Body of pancreas (tissue), 4 donors: Measurements from ENCODE around the gene CASP8AP2. TPM values are rescaled to one million over a fixed set of nuclear protein-coding genes. Genes with fewer than 3 reads are reported as not detected.
"Not testable (repeated sequence)": the region's sequence is repeated elsewhere in the genome, so short reads cannot be mapped to it uniquely, and the experiment has no call there.

Experiments used
- ATAC-seq: fragments of 150-250 bp; one replicate; pipeline ENCODE4 v1.9.1; 2016
- DNase-seq, 4 donors: peaks; one replicate each; pipeline ENCODE4 v3.0.0-alpha.2; 2019
- H3K27ac ChIP-seq, 4 donors: fragments of 200-600 bp; sonication (generic); 1 replicate in 3 of 4; 2 replicates in 1 of 4; pipeline versions ENCODE4 v1.5.1 to v1.6.1; 2016 to 2019; ENCODE audit warnings: mild to moderate bottlenecking in 1 of 4, mixed read lengths in 1 of 4, moderate library complexity in 1 of 4
- H3K27me3 ChIP-seq, 2 donors: fragments of 200-600 bp; sonication (generic); one replicate each; pipeline ENCODE4 v1.6.0; 2016; ENCODE audit warnings: mild to moderate bottlenecking in 1 of 2
- H3K36me3 ChIP-seq, 2 donors: fragments of 200-600 bp; sonication (generic); replicated peaks in 1 of 2; 2 replicates each; pipeline ENCODE4 v1.5.1; 2016; ENCODE audit warnings: low read depth in 2 of 2; ENCODE audit not compliant: insufficient read depth in 1 of 2
- H3K4me1 ChIP-seq: fragments of 200-600 bp; sonication (generic); one replicate; pipeline ENCODE4 v1.6.0; 2016
- H3K4me3 ChIP-seq, 2 donors: fragments of 200-600 bp; sonication (generic); 1 replicate in 1 of 2; 2 replicates in 1 of 2; pipeline ENCODE4 v1.5.1; 2016 to 2019
- H3K9me3 ChIP-seq, 3 donors: fragments of 200-600 bp; sonication (generic); 1 replicate in 2 of 3; 2 replicates in 1 of 3; pipeline ENCODE4 v1.5.1; 2016
- CTCF ChIP-seq, 7 experiments: fragments of 450-650 bp in 4 of 7; fragments of 200-600 bp in 3 of 7; sonication (generic) in 3 of 7; IDR thresholded peaks; one replicate each; pipeline ENCODE4 v1.5.1; 2016 to 2019; ENCODE audit warnings: antibody characterized with exemption in 7 of 7
- POLR2A ChIP-seq, 3 donors: fragments of 450-650 bp; IDR thresholded peaks; one replicate each; pipeline ENCODE4 v1.6.1; 2016; ENCODE audit warnings: antibody characterized with exemption in 3 of 3, mild to moderate bottlenecking in 2 of 3
- WGBS, 2 donors: methylation state at CpG; one replicate each; pipeline ENCODE4 v1.1.5; 2017; 5-methylcytosine and 5-hydroxymethylcytosine counted together
- intact Hi-C: fragments of 100-400 bp; cut with DNase I; formaldehyde crosslinking; loops from one replicate; pipeline ENCODE4 v1.15.1; 2023
- total RNA-seq, 2 donors: library from RNA; depleted of rRNA; stranded (reverse); fragments of >200 nt; gene quantifications; one replicate each; pipeline ENCODE4 v1.1.0, GENCODE V29; 2016

CASP8AP2 gene
- total RNA-seq, 2 donors from 2014 or later = 9.9 to 10.1 TPM

GRCh38 chr6:89842228-89842627 lies 12.5 kb downstream of the CASP8AP2 start:
- 67 to 72% methylated on average over 2 of the region's 2 CpGs for WGBS, 2 donors
- H3K36me3 ChIP-seq = no peaks in the 10 kb centered on the region
- H3K9me3 ChIP-seq = no peaks in the 10 kb centered on the region
- intact Hi-C loops = no loop called here
- H3K27me3 ChIP-seq = no peaks in the 10 kb centered on the region
- no peak for DNase-seq
- no peak overlapping the region for H3K4me3 ChIP-seq
- TF ChIP-seq CTCF (IDR thresholded peaks at IDR 0.05) (no peak), POLR2A (IDR thresholded peaks at IDR 0.05) (no peak)
- no peak overlapping the region for H3K27ac ChIP-seq
- ATAC-seq = no peak
- H3K4me1 ChIP-seq = peaks cover 6% of the 10 kb centered on the region

GRCh38 chr6:89843070-89843469 lies 13.4 kb downstream of the CASP8AP2 start:
- no peak for DNase-seq
- no peaks in the 10 kb centered on the region for H3K27me3 ChIP-seq
- no peaks in the 10 kb centered on the region for H3K9me3 ChIP-seq
- TF ChIP-seq POLR2A (IDR thresholded peaks at IDR 0.05) (no peak), CTCF (IDR thresholded peaks at IDR 0.05) (no peak)
- H3K36me3 ChIP-seq = no peaks in the 10 kb centered on the region
- peaks cover 6% of the 10 kb centered on the region for H3K4me1 ChIP-seq
- no peak overlapping the region for H3K4me3 ChIP-seq
- 48 to 56% methylated on average over 2 to 3 of the region's 3 CpGs for WGBS, 2 donors
- no peak for ATAC-seq
- intact Hi-C loops = no loop called here
- no peak overlapping the region for H3K27ac ChIP-seq

- H3K9me3 ChIP-seq, H3K4me3 ChIP-seq, H3K27ac ChIP-seq, H3K36me3 ChIP-seq, H3K4me1 ChIP-seq, DNase-seq, ATAC-seq, H3K27me3 ChIP-seq, intact Hi-C loops: not testable (repeated sequence)
- WGBS, 2 donors = 95 to 100% methylated on average over 5 of the region's 5 CpGs
Measured at GRCh38 chr6:89847513-89847912, 17.8 kb downstream of the CASP8AP2 start.

- peaks cover 0 to 21% of the 10 kb centered on the region in 2 donors for H3K36me3 ChIP-seq
Measured at GRCh38 chr6:89853068-89853467, 23.4 kb downstream of the CASP8AP2 start.

GRCh38 chr6:89858041-89858440 lies 28.4 kb downstream of the CASP8AP2 start:
- Histone ChIP-seq H3K4me1 (no peaks in the 10 kb centered on the region), H3K4me3 (no peak overlapping the region), H3K27me3 (no peaks in the 10 kb centered on the region), H3K27ac (no peak overlapping the region), H3K9me3 (no peaks in the 10 kb centered on the region), H3K36me3 (peaks cover 0 to 36% of the 10 kb centered on the region in 2 donors)
- WGBS, 2 donors = 88 to 100% methylated on average over 1 of the region's 1 CpG
- DNase-seq (no peak), ATAC-seq (no peak)
- intact Hi-C loops = no loop called here
- TF ChIP-seq POLR2A (IDR thresholded peaks at IDR 0.05) = no peak
- TF ChIP-seq CTCF (IDR thresholded peaks at IDR 0.05) = no peak

More at GRCh38 chr6:89853068-89853467, 23.4 kb downstream of the CASP8AP2 start:
- Histone ChIP-seq H3K27me3 (no peaks in the 10 kb centered on the region), H3K4me1 (no peaks in the 10 kb centered on the region), H3K4me3 (no peak overlapping the region), H3K9me3 (no peaks in the 10 kb centered on the region), H3K27ac (no peak overlapping the region)
- no peak for TF ChIP-seq POLR2A (IDR thresholded peaks at IDR 0.05)
- no peak for TF ChIP-seq CTCF (IDR thresholded peaks at IDR 0.05)
- no peak for DNase-seq
- intact Hi-C loops = no loop called here
- 90 to 100% methylated on average over 1 of the region's 1 CpG for WGBS, 2 donors
- ATAC-seq = no peak
